ENCODE measurements around the gene B3GAT1. TPM values are rescaled to one million over a fixed set of nuclear protein-coding genes. Genes with fewer than 3 reads are reported as not detected.

The B3GAT1 gene
- total RNA-seq, 4 donors from 2014 or later: 0.40 to 0.76 TPM; not detected in 2

DNA sequence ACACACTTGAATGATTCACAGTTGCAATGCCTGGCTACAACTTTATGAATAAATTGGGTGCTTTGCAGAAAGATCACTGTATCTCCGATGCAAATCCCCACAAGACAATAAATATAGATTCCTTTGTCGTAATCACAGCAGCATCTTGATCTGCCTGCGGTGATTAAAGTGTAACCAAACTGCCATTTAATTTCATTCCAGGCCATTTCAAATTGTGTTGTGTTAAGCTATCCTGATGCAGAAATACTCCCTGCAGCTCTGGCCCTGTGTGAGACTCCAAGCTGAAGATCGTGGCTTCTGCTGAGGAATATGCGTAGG, 40.8 kb upstream of the B3GAT1 start:
- intact Hi-C loops (cut with DNase I; ENCODE audit: low total_unique reads): no loop called here
- Histone ChIP-seq H3K36me3 (no peaks in the 10 kb centered on the region), H3K4me3 (no peak overlapping the region), H3K27ac (no peak overlapping the region), H3K4me1 (no peaks in the 10 kb centered on the region), H3K27me3 (no peaks in the 10 kb centered on the region), H3K9me3 (no peaks in the 10 kb centered on the region)
- no peak for TF ChIP-seq POLR2A (IDR thresholded peaks at IDR 0.05)
- TF ChIP-seq, protein P1, sequence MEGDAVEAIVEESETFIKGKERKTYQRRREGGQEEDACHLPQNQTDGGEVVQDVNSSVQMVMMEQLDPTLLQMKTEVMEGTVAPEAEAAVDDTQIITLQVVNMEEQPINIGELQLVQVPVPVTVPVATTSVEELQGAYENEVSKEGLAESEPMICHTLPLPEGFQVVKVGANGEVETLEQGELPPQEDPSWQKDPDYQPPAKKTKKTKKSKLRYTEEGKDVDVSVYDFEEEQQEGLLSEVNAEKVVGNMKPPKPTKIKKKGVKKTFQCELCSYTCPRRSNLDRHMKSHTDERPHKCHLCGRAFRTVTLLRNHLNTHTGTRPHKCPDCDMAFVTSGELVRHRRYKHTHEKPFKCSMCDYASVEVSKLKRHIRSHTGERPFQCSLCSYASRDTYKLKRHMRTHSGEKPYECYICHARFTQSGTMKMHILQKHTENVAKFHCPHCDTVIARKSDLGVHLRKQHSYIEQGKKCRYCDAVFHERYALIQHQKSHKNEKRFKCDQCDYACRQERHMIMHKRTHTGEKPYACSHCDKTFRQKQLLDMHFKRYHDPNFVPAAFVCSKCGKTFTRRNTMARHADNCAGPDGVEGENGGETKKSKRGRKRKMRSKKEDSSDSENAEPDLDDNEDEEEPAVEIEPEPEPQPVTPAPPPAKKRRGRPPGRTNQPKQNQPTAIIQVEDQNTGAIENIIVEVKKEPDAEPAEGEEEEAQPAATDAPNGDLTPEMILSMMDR (IDR thresholded peaks at IDR 0.05): no peak
- DNase-seq: no peak

DNA sequence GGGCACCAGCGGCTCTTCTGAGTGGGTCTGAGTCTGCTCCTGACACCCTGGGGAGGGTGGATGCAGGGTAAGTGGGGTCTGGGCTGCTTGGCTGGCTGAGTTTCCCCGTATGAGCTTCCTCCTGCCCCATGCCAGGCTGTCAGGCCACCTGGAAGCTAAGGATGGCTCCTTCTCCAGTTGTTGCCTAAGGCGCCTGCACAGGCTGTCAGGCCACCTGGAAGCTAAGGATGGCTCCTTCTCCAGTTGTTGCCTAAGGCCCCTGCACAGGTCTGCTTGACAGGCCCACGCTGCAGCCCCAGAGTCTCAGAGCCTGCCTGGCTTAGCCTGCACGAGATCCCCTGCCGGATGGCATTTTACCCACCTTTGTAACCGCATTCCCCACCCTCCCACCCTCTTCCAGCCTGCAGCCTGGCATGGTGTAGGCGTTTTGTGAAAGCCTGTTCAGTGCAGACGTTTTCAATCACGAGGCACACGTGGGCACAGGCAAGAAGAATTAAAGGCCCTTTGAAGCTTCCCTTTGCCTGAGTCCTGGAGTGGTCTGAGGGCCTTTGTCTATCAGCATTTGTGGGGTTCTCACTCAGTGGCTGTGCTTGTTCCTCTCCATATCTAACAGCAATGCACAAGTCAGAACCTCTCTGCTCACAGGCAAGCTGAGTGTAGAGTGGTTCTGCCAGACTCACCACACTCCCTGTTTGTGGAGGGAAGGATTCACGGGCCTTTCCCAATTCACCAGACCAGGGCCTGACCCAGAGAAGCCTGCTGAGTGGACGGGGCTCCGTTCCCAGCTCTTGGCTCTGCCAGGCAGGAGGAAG, 40.2 kb upstream of the B3GAT1 start:
- TF ChIP-seq, protein P1 (IDR thresholded peaks at IDR 0.05): no peak
- TF ChIP-seq POLR2A (IDR thresholded peaks at IDR 0.05): no peak
- Histone ChIP-seq H3K9me3 (no peaks in the 10 kb centered on the region), H3K4me1 (no peaks in the 10 kb centered on the region), H3K36me3 (no peaks in the 10 kb centered on the region), H3K4me3 (no peak overlapping the region), H3K27me3 (no peaks in the 10 kb centered on the region), H3K27ac (no peak overlapping the region)
- DNase-seq: no peak
- intact Hi-C loops (cut with DNase I; ENCODE audit: low total_unique reads): no loop called here

DNA sequence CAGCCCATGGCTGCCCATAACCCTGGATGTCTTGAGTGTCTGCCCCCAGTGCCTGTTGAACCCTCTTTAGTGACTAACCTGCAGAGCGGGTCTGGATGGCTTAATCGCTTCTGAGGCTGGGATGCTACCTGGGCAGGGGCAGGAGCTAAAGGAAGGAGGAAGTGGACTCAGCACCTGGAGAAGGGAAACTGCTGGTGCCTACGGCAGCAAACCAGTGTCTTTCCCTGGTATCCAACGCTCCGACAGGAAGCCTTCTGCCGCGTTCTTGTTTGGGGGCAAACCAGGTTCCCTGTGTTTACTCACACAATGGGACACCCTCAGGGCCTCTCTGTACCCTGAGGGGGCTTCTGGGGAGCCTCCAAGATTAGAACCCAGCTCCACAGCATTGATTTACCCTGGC, 38.1 kb upstream of the B3GAT1 start:
- no peaks in the 10 kb centered on the region for H3K9me3 ChIP-seq
- no peaks in the 10 kb centered on the region for H3K36me3 ChIP-seq
- no peak for DNase-seq
- no peaks in the 10 kb centered on the region for H3K4me1 ChIP-seq
- no peak overlapping the region for H3K4me3 ChIP-seq
- no peaks in the 10 kb centered on the region for H3K27me3 ChIP-seq
- TF ChIP-seq, protein P1 (IDR thresholded peaks at IDR 0.05): no peak
- TF ChIP-seq POLR2A (IDR thresholded peaks at IDR 0.05): no peak
- intact Hi-C loops (cut with DNase I; ENCODE audit: low total_unique reads): no loop called here
- H3K27ac ChIP-seq: no peak overlapping the region

DNA sequence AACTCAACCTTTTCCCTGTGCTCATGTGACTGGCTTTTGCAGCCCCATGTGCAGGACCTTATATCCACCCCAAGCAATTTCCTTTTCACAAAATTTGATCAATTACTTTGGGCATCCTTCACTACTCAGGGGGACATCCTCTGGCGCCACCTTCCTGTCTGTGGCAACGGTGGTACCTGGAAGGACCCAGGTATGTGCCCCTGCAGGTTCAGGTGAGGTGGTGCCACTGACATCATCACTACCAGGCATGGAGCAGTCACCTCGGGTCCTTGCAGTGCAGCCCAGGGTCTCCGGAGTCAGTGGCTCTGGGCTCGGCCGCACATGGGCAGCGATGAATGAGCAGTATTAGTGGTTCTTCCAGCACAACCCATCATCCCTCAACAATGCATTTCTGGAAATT, 37.7 kb upstream of the B3GAT1 start:
- Histone ChIP-seq H3K36me3 (no peaks in the 10 kb centered on the region), H3K4me3 (no peak overlapping the region), H3K9me3 (no peaks in the 10 kb centered on the region), H3K27me3 (no peaks in the 10 kb centered on the region), H3K27ac (no peak overlapping the region), H3K4me1 (no peaks in the 10 kb centered on the region)
- DNase-seq: no peak
- intact Hi-C loops (cut with DNase I; ENCODE audit: low total_unique reads): no loop called here
- TF ChIP-seq, protein P1 (IDR thresholded peaks at IDR 0.05): no peak
- no peak for TF ChIP-seq POLR2A (IDR thresholded peaks at IDR 0.05)

DNA sequence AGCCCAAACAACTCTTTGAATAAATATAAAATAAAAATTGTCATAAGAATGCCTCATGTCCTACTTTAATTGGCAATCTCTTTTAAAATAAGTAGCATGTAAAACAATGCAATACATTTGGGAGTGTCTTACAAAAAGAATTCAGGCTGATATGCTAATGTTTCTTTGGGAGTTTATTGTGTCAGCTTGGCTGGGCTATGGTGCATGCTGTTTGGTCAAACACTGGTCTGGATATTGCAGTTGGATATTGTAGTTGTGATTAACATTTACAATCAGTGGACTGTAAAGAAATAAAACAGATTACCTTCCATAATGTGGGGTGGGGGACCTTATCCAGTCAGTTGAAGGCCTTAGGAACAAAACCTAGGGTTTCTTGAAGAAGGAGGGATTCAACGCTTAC, 37.0 kb upstream of the B3GAT1 start:
- Histone ChIP-seq H3K4me3 (no peak overlapping the region), H3K27me3 (no peaks in the 10 kb centered on the region), H3K4me1 (no peaks in the 10 kb centered on the region), H3K27ac (no peak overlapping the region), H3K36me3 (no peaks in the 10 kb centered on the region), H3K9me3 (no peaks in the 10 kb centered on the region)
- TF ChIP-seq, protein P1 (IDR thresholded peaks at IDR 0.05): no peak
- TF ChIP-seq POLR2A (IDR thresholded peaks at IDR 0.05): no peak
- DNase-seq: no peak
- intact Hi-C loops (cut with DNase I; ENCODE audit: low total_unique reads): no loop called here
